Left kidney (tissue), 2 donors: ENCODE results near the gene ALDH16A1. TPM values are rescaled to one million over a fixed set of nuclear protein-coding genes. Genes with fewer than 3 reads are reported as not detected.

Source experiments
- DNase-seq: peaks from one replicate; pipeline ENCODE4 v3.0.0-alpha.2; 2013
- polyA plus RNA-seq: library from polyadenylated mRNA; unstranded; fragments of 120-200 nt; gene quantifications from one replicate; pipeline ENCODE4 v1.2.1, GENCODE V29; 2013; ENCODE audit not compliant: insufficient read length

Gene ALDH16A1
- polyA plus RNA-seq, 1 donor: 16.6 TPM

DNA sequence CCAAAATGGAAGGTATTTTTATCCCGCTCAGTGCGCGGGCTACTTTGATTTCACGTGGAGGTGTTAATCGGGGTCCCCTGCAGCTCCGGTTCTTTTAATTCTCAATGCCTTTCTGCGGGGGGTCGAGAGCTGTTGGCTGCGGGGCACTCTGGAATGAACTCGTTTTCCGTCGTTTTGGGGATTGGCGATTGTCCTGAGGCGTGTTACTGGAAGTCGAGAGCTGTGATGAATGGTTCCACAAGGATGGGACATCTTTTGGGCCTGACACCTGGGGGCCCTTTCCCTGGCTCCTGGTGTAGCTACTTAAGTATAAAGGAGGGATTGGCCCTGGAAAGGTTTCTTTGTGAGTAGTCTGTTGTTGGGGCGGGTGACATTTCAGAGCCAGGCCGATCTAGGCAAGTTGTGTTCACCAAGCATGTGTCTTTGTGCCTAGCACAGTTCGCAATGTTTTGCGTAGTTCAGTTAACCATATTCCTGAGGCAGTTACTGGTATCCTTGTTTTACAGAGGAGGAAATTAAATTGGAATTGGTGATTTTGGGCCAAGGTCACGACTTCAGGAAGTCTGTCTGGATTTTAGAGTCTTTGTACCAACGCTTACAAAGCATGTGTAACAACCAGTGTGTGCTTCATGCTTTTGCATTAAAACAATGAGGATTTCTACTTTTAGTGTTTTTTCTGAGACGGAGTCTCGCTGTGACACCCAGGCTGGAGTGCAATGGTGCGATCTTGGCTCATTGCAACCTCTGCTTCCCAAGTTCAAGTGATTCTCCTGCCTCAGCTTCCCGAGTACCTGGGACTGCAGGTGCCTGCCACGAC lies 35.2 kb downstream of the ALDH16A1 start:
- no peak for DNase-seq

DNA sequence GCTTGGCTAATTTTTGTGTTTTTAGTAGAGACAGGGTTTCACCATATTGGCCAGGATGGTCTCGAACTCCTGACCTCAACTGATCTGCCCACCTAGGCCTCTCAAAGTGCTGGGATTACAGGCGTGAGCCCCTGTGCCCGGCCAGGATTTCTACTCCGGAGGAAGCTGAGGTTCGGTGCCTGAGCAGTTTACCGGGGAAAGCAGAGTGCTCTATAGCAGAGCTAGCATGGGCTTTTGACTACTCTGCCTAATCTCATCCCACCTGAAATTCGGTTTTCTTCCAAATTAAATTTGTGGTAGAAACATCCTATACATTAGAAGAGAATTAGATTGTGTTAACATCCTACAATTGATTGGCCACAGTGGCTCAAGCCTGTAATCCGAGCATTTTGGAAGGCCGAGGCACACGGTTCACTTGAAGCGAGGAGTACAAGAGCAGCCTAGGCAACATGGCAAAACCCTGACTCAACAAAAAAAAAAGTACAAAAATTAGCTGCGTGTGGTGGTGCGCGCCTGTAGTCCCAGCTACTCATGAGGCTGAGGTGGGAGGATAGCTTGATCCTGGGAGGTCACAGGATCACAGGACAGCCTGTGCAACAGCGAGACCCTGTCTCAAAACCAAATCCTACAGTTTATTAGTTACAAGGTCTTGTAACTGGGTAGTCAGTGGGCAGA lies 36.0 kb downstream of the ALDH16A1 start:
- no peak for DNase-seq

DNA sequence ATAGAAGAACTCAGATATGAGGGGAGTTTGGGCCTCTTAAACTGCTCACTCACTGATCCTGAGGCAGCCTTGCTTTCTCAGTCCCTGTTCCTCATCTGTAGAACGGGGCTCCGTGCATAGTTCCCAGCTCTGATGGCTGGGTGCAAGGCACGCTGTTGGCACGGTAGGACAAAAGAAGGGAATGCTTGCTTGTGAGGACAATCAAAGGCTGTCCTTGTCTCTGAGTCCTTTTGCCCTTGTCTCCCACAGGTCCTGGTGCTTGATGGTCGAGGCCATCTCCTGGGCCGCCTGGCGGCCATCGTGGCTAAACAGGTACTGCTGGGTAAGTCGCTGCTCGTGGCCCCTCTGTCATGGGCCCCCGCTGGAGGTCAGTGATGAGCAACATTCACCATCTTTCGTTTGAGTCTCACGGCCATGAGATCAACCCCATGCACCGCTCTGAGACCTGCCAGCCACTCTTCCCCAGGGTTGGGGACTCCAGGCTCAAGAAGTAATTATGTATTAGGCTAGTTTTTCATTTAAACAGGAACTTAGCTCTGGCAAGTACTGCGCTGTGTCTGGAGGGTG lies 36.7 kb downstream of the ALDH16A1 start:
- no peak for DNase-seq

DNA sequence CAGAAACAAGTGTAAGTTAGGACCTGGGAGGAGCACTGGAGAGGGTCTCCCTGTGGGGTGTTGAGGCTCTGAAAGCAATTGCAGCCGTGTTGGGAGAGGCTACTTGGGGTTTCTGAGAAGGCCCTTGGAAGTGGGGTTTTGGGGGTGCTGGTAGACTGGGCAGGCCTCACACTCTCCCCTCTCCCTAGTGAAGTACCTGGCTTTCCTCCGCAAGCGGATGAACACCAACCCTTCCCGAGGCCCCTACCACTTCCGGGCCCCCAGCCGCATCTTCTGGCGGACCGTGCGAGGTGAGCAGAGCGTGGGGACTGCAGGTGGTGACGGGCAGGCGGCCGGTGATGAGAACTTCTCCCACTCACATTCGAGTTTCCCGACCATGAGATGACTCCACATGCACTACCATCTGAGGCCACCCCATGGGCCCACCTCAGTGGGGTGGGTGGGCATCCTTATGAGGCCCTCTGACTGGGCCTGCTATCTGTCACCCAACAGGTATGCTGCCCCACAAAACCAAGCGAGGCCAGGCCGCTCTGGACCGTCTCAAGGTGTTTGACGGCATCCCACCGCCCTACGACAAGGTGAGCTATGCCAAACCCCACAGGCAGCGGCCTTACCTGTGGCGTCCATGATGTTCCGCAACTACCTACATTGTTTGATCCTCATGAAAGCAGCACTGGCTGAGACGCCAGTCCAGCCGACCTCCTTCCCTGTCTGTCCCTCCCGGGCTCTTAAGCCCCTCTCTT lies 37.4 kb downstream of the ALDH16A1 start:
- no peak for DNase-seq

DNA sequence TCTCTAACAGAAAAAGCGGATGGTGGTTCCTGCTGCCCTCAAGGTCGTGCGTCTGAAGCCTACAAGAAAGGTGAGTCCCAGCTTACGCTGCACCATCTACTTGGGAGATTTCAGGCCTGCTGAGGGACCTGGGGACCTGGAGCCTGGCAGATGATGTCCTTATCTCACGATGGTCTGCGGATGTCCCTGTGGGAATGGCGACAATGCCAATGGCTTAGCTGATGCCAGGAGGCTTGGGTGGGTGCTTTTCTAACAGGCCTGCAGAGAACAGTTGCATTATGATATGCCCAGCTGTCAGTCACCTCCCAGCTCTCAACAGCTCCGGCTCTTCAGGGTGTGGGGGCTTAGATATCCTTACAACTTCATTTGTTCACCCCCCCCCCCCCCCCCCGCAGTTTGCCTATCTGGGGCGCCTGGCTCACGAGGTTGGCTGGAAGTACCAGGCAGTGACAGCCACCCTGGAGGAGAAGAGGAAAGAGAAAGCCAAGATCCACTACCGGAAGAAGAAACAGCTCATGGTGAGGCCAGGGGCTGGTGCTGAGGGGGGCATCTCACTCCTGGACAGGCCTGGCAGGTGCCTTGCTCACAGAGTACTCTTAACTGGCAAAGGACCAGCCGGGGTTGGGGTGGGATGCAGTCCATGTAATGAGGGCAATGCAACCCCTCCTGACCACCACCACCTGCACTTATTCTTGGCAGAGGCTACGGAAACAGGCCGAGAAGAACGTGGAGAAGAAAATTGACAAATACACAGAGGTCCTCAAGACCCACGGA lies 38.2 kb downstream of the ALDH16A1 start:
- no peak for DNase-seq

DNA sequence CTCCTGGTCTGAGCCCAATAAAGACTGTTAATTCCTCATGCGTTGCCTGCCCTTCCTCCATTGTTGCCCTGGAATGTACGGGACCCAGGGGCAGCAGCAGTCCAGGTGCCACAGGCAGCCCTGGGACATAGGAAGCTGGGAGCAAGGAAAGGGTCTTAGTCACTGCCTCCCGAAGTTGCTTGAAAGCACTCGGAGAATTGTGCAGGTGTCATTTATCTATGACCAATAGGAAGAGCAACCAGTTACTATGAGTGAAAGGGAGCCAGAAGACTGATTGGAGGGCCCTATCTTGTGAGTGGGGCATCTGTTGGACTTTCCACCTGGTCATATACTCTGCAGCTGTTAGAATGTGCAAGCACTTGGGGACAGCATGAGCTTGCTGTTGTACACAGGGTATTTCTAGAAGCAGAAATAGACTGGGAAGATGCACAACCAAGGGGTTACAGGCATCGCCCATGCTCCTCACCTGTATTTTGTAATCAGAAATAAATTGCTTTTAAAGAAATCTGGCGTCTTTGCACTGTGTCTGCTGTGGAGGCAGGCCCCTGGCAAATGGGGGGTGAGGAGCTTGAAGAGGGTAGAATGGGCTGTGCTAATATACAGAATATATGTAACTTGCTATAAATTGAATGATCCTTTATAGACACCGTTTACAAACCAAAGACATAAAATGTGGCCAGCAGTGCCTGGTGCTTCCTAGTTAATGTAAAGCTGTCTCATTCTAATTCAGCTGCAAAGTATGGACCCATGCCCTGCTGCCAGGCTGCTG lies 39.0 kb downstream of the ALDH16A1 start:
- no peak for DNase-seq

DNA sequence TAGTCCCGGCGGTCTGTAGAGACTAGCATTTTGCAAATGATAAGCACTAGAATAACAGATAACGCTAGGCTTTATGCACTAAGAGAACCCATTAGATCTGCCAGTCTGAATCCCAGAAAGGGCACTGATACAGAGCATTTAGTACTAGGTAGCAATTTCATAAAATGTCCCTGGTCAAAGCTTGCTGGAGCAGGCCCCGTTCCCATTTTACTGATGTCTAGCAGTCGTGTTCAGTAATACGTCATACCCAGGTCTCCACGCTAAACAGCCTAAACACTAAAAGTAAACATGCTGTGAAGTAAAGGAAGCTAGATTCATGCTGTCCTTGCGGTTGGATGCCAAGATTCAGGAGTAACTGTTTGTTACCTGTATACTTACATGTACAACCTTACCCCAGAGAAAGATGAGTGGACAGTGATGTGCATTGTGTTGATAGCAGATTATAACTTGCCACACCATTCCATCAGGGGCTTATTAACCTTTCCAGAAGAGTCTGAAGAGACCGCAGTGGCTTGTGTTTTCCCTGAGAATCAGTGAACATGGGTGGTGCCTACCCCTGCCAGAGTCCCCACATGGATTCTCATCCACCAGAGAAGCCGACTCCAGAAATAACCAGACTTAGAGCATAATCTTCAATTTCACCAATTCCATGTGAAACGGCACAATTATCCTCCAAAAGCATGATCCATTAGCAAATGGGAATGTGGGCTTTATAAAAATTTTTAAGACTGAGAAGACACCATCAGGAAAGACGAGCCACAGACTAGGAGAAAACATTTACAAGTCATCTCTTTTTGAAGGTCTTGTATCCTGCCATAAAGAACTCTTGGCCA lies 39.8 kb downstream of the ALDH16A1 start:
- DNase-seq: no peak

DNA sequence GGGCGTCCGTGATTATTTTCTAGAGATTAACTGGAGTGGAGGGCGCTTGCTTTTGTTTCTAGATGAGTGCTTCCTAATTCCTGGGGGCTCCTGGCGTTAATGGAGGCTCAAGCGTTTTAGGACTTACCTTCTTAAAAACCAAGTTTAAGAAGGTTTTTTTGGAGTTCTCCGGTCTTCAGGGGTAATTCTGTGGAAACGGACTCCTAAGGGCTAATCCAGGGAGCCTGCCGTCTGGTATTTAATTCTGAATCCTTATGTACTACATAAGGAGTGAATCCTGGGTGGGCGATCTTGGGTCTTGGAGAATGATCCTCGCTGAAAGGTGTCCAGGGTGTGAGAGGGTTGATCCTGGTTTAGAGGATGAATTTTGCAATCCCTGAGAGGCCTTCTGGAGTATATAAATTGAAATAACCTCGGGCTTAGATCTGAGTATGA lies 43.6 kb downstream of the ALDH16A1 start:
- no peak for DNase-seq

DNA sequence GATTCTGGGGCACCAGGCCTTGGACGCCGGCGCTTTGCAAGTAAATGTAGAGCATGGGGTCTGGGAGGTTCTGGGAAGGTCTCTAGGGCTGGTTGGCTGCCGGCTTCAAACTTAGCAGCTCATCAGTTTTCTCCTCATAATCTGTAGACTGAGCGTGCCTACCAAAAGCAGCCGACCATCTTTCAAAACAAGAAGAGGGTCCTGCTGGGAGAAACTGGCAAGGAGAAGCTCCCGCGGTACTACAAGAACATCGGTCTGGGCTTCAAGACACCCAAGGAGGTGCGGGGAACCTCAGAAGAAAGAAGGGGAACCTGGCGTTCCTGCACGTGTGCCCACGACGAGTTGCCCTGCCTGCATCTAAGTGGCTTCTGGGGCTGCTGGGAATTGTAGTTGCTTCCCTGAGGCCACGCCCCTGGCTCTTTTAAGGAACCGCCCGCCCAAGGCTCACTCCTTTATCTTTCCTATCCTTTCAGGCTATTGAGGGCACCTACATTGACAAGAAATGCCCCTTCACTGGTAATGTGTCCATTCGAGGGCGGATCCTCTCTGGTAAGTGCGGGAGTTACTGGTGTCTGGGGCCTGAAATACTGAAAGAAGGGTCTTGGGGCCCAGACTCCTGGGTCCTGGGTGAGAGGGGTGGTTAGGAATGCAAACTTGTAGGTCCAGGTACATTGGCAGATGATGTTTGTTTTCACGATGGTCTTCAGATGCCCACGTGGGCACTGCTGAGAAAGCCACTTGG lies 44.2 kb downstream of the ALDH16A1 start:
- DNase-seq: no peak

DNA sequence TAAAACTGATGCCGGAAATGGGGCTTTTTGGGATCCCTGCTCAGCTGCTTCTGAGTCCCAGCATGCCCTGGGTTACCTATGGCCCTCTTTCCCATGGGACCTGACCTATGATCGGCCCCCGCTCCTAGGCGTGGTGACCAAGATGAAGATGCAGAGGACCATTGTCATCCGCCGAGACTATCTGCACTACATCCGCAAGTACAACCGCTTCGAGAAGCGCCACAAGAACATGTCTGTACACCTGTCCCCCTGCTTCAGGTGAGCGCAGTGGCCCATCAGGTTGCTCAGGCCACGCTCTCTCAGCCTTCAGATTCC lies 44.7 kb downstream of the ALDH16A1 start:
- DNase-seq: no peak

DNA sequence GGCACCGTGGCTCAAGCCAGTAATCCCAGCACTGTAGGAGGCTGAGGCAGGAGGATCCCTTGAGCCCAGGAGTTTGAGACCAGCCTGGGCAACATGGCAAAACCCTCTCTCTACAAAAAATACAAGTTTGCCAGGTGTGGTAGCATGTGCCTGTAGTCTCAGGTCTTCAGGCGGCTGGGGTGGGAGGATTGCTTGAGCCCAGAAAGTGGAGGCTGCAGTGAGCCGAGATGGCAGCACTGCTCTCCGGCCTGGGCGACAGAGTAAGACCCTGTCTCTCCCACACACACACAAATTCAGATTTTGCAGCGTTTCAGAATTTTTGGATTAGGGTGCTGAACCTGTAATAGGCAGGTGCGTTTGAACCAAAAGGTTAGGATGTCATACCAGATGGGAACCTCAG lies 45.5 kb downstream of the ALDH16A1 start:
- DNase-seq: no peak

DNA sequence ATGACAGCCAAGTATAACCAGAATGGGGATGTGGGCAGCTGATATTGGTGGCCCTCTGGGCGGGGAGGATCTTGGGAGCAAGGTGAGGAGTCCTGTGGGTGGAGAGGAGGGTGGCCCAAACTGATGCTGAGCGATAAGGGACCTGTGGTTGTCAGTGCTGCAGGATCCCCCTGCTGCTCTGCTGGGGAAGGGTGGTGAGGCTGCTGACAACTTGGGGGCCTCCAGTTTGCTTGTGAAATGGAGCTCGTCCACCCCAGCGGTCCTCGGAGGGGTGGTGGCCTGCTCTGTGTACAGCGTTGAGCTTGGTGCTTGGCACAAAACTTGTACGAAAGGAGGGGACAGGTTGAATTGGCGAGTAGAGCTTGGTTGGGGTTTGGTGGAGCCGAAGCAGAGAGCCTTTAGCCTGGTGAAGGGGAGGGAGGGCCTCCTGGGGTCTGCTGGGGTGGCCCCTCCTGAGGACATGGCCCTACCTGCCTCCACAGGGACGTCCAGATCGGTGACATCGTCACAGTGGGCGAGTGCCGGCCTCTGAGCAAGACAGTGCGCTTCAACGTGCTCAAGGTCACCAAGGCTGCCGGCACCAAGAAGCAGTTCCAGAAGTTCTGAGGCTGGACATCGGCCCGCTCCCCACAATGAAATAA lies 46.1 kb downstream of the ALDH16A1 start:
- DNase-seq: no peak

DNA sequence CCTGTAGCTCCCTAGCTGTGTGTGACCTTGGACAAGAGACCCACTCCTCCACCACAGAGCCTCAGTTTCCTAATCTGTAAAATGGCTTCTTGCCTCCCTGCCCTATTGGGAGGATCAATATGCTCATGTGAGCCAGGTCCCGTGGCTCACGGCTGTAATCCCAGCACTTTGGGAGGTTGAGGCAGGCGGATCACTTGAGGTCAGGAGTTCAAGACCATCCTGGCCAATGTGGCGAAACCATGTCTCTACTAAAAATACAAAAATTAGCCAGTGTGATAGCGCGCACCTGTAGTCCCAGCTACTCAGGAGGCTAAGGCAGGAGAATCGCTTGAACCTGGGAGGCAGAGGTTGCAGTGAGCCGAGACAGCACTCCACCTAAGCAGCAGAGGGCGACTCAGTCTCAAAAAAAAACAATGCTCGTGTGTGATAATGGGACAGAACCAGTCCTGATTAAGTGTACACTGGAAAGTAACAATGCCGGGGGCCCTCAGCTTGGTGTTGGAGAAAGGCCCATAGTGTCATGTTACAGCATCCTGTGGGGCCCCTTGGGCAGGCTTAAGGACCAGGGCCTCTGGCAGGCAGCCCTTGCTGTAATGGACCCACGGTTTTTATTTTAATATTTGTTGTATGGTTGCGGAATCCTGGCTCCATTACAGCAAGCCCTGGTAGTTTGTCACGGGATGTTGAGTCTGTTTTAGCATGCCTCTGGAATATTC lies 50.0 kb downstream of the ALDH16A1 start:
- DNase-seq: peak; percentile 75

DNA sequence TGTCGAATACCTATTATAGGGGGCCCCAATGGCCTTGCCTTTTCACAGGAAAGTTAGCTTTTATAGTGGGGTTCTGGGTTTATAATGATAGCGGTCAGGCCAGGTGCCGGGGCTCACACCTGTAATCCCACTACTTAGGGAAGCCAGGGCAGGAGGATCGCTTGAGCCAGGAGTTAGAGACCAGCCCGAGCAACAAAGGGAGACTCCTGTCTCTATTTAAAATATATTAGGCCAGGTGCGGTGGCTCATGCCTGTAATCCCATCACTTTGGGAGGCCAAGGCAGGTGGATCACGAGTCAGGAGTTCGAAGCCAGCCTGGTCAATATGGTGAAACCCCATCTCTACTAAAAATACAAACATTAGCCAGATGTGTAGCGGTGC lies 50.5 kb downstream of the ALDH16A1 start:
- DNase-seq: no peak

DNA sequence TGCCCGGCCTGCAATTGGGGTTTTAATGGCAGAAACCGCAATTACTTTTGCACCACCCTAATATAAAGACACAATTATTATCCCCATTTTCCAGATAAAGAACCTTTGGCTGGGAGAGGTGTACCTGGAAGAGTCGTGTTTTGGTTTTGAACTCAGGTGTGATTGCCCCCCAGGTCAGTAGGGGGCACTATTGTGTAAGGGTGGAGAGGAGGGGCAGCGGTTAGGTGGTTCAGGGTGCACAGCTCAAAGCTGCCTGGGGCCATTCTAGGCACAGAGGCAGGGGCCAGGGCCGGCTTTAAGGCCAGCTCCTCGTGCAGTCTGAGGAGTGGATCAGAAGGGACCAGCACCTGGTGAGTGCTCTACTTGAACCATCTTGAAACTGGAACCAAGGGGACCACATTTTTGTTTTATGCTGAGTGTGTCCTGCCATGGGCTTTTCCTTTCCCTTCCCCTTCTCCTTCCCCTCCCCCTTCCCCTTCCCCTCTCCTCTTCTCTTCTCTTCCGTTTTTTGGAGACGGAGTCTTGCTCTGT lies 53.6 kb downstream of the ALDH16A1 start:
- no peak for DNase-seq

DNA sequence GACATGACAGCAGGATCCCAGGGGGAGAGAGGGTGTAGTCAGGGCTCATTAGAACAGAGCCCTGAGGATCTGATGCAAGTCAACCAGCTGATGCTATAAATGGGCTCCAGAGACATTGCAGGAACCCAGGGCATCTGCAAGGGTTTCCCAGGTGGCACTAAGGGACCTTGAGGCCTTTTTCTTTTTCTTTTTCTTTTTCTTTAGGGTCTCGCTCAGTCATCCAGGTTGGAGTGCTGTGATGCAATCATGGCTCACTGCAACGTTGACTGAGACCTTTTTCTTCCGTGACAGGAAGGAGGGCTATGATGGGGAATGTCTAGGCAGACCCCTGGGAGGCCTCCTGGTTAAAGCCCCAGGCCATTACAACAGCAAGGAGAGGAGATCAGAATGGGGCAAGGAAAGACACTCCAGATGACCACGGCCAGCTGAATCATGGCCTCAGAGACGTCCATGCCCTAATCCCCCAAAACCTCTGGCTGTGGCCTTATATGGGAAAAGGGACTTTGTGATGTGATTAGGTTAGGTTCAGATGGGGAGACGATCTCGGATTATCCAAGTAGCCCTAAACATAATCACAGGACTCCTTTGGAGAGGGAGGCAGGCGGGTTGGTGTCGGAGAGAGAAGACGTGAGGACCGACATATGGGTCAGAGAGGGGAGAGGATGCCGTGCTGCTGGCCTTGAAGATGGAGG lies 54.9 kb downstream of the ALDH16A1 start:
- DNase-seq: no peak

DNA sequence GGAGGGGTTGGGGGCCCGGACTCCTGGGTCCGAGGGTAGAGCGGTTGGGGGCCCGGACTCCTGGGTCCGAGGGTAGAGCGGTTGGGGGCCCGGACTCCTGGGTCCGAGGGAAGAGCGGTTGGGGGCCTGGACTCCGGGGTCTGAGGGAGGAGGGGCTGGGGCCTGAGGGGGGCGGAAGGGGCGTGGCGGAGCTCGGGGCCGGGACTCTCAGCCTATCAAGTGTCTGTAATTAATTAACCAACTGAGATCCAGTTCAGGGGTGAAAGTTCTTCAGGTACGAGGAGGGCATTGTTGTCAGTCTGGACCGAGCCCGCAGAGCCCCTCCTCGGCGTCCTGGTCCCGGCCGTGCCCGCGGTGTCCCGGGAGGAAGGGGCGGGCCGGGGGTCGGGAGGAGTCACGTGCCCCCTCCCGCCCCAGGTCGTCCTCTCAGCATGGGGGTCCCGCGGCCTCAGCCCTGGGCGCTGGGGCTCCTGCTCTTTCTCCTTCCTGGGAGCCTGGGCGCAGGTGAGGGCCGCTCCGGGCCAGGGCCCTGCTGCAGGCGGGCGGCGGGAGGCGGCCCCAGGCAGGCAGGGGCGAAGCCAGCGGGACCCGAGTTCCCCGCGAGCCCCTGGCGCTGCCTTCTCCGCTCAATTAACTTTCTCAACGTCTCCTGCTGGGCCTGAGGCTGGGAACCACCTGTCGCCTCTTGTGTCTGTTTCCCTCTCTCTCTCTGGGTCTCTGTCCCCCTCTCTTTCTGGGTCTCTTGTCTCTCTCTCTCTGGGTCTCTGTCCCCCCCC lies 60.1 kb downstream of the ALDH16A1 start:
- peak; percentile 76 for DNase-seq
